Measurements from ENCODE around the gene CPAMD8.

Gene CPAMD8

GRCh38 chr19:16930753-16931152 is 95.9 kb downstream of the CPAMD8 start:
- no peaks in the 10 kb centered on the region for H3K4me1 ChIP-seq (ENCODE audit: insufficient read depth, low read length)
- no peak overlapping the region for H2AFZ ChIP-seq (ENCODE audit: low read depth, low read length)

GRCh38 chr19:16928916-16929315 is 97.7 kb downstream of the CPAMD8 start:
- H3K4me1 ChIP-seq (ENCODE audit: insufficient read depth, low read length): no peaks in the 10 kb centered on the region
- no peaks in the 10 kb centered on the region for H3K27me3 ChIP-seq (ENCODE audit: insufficient read depth, low read length)
- H3K36me3 ChIP-seq (ENCODE audit: insufficient read depth, low read length): no peaks in the 10 kb centered on the region
- H3K9me3 ChIP-seq (ENCODE audit: low read length): peaks cover 16% of the 10 kb centered on the region
- no peak overlapping the region for H3K4me3 ChIP-seq (ENCODE audit: low read length)
- no peak overlapping the region for H2AFZ ChIP-seq (ENCODE audit: low read depth, low read length)

More at GRCh38 chr19:16930753-16931152, 95.9 kb downstream of the CPAMD8 start:
- H3K36me3 ChIP-seq (ENCODE audit: insufficient read depth, low read length): no peaks in the 10 kb centered on the region
- peaks cover 9% of the 10 kb centered on the region for H3K9me3 ChIP-seq (ENCODE audit: low read length)
- H3K27me3 ChIP-seq (ENCODE audit: insufficient read depth, low read length): no peaks in the 10 kb centered on the region
- H3K4me3 ChIP-seq (ENCODE audit: low read length): no peak overlapping the region

- Histone ChIP-seq H2AFZ (ENCODE audit: low read depth, low read length) (no peak overlapping the region), H3K9me3 (ENCODE audit: low read length) (peaks cover 16% of the 10 kb centered on the region), H3K4me3 (ENCODE audit: low read length) (no peak overlapping the region), H3K4me1 (ENCODE audit: insufficient read depth, low read length) (no peaks in the 10 kb centered on the region), H3K36me3 (ENCODE audit: insufficient read depth, low read length) (no peaks in the 10 kb centered on the region), H3K27me3 (ENCODE audit: insufficient read depth, low read length) (no peaks in the 10 kb centered on the region)
These were observed 98.3 kb downstream of the CPAMD8 start for GRCh38 chr19:16928351-16928750.

GRCh38 chr19:16927883-16928282 is 98.7 kb downstream of the CPAMD8 start:
- Histone ChIP-seq H3K36me3 (ENCODE audit: insufficient read depth, low read length) (no peaks in the 10 kb centered on the region), H2AFZ (ENCODE audit: low read depth, low read length) (no peak overlapping the region)

GRCh38 chr19:16922949-16923348 is 103.7 kb downstream of the CPAMD8 start:
- H3K9me3 ChIP-seq (ENCODE audit: low read length): peaks cover 14% of the 10 kb centered on the region
- no peaks in the 10 kb centered on the region for H3K27me3 ChIP-seq (ENCODE audit: insufficient read depth, low read length)
- H3K4me3 ChIP-seq (ENCODE audit: low read length): no peak overlapping the region
- no peaks in the 10 kb centered on the region for H3K4me1 ChIP-seq (ENCODE audit: insufficient read depth, low read length)
- no peak overlapping the region for H2AFZ ChIP-seq (ENCODE audit: low read depth, low read length)
- H3K36me3 ChIP-seq (ENCODE audit: insufficient read depth, low read length): no peaks in the 10 kb centered on the region

More at GRCh38 chr19:16927883-16928282, 98.7 kb downstream of the CPAMD8 start:
- Histone ChIP-seq H3K4me3 (ENCODE audit: low read length) (no peak overlapping the region), H3K9me3 (ENCODE audit: low read length) (peaks cover 16% of the 10 kb centered on the region), H3K27me3 (ENCODE audit: insufficient read depth, low read length) (no peaks in the 10 kb centered on the region), H3K4me1 (ENCODE audit: insufficient read depth, low read length) (no peaks in the 10 kb centered on the region)

GRCh38 chr19:16922592-16922934 is 104.0 kb downstream of the CPAMD8 start:
- Histone ChIP-seq H2AFZ (ENCODE audit: low read depth, low read length) (no peak overlapping the region), H3K27me3 (ENCODE audit: insufficient read depth, low read length) (no peaks in the 10 kb centered on the region)

GRCh38 chr19:16921766-16922591 is 104.6 kb downstream of the CPAMD8 start:
- Histone ChIP-seq H2AFZ (ENCODE audit: low read depth, low read length) (no peak overlapping the region), H3K4me1 (ENCODE audit: insufficient read depth, low read length) (no peaks in the 10 kb centered on the region), H3K4me3 (ENCODE audit: low read length) (no peak overlapping the region), H3K9me3 (ENCODE audit: low read length) (peaks cover 9% of the 10 kb centered on the region), H3K36me3 (ENCODE audit: insufficient read depth, low read length) (no peaks in the 10 kb centered on the region), H3K27me3 (ENCODE audit: insufficient read depth, low read length) (no peaks in the 10 kb centered on the region)

More at GRCh38 chr19:16922592-16922934, 104.0 kb downstream of the CPAMD8 start:
- Histone ChIP-seq H3K4me3 (ENCODE audit: low read length) (no peak overlapping the region), H3K9me3 (ENCODE audit: low read length) (peaks cover 11% of the 10 kb centered on the region), H3K4me1 (ENCODE audit: insufficient read depth, low read length) (no peaks in the 10 kb centered on the region), H3K36me3 (ENCODE audit: insufficient read depth, low read length) (no peaks in the 10 kb centered on the region)

GRCh38 chr19:16920816-16921529 is 105.6 kb downstream of the CPAMD8 start:
- H3K9me3 ChIP-seq (ENCODE audit: low read length): peaks cover 7% of the 10 kb centered on the region
- H3K27me3 ChIP-seq (ENCODE audit: insufficient read depth, low read length): no peaks in the 10 kb centered on the region
- no peak overlapping the region for H2AFZ ChIP-seq (ENCODE audit: low read depth, low read length)
- H3K4me3 ChIP-seq (ENCODE audit: low read length): no peak overlapping the region
- H3K4me1 ChIP-seq (ENCODE audit: insufficient read depth, low read length): no peaks in the 10 kb centered on the region
- H3K36me3 ChIP-seq (ENCODE audit: insufficient read depth, low read length): no peaks in the 10 kb centered on the region

- Histone ChIP-seq H3K9me3 (ENCODE audit: low read length) (peaks cover 6% of the 10 kb centered on the region), H3K36me3 (ENCODE audit: insufficient read depth, low read length) (no peaks in the 10 kb centered on the region), H3K4me1 (ENCODE audit: insufficient read depth, low read length) (no peaks in the 10 kb centered on the region), H3K27me3 (ENCODE audit: insufficient read depth, low read length) (no peaks in the 10 kb centered on the region), H3K4me3 (ENCODE audit: low read length) (no peak overlapping the region), H2AFZ (ENCODE audit: low read depth, low read length) (no peak overlapping the region)
These were observed 107.1 kb downstream of the CPAMD8 start for GRCh38 chr19:16919496-16919895.

- Histone ChIP-seq H3K9me3 (ENCODE audit: low read length) (peaks cover 12% of the 10 kb centered on the region), H3K4me3 (ENCODE audit: low read length) (no peak overlapping the region), H3K4me1 (ENCODE audit: insufficient read depth, low read length) (no peaks in the 10 kb centered on the region), H3K36me3 (ENCODE audit: insufficient read depth, low read length) (no peaks in the 10 kb centered on the region), H3K27me3 (ENCODE audit: insufficient read depth, low read length) (no peaks in the 10 kb centered on the region), H2AFZ (ENCODE audit: low read depth, low read length) (no peak overlapping the region)
These were observed 109.2 kb downstream of the CPAMD8 start for GRCh38 chr19:16917401-16917800.

- no peak overlapping the region for H3K4me3 ChIP-seq (ENCODE audit: low read length)
- no peak overlapping the region for H2AFZ ChIP-seq (ENCODE audit: low read depth, low read length)
- H3K36me3 ChIP-seq (ENCODE audit: insufficient read depth, low read length): no peaks in the 10 kb centered on the region
- H3K27me3 ChIP-seq (ENCODE audit: insufficient read depth, low read length): no peaks in the 10 kb centered on the region
- H3K4me1 ChIP-seq (ENCODE audit: insufficient read depth, low read length): no peaks in the 10 kb centered on the region
- peaks cover 16% of the 10 kb centered on the region for H3K9me3 ChIP-seq (ENCODE audit: low read length)
These were observed 110.9 kb downstream of the CPAMD8 start for GRCh38 chr19:16915734-16916133.

GRCh38 chr19:16915135-16915534 is 111.5 kb downstream of the CPAMD8 start:
- H3K9me3 ChIP-seq (ENCODE audit: low read length): peaks cover 18% of the 10 kb centered on the region
- H3K36me3 ChIP-seq (ENCODE audit: insufficient read depth, low read length): no peaks in the 10 kb centered on the region
- no peak overlapping the region for H3K4me3 ChIP-seq (ENCODE audit: low read length)
- no peak overlapping the region for H2AFZ ChIP-seq (ENCODE audit: low read depth, low read length)
- no peaks in the 10 kb centered on the region for H3K4me1 ChIP-seq (ENCODE audit: insufficient read depth, low read length)
- no peaks in the 10 kb centered on the region for H3K27me3 ChIP-seq (ENCODE audit: insufficient read depth, low read length)

- H3K27me3 ChIP-seq (ENCODE audit: insufficient read depth, low read length): no peaks in the 10 kb centered on the region
- H3K4me1 ChIP-seq (ENCODE audit: insufficient read depth, low read length): no peaks in the 10 kb centered on the region
- peaks cover 18% of the 10 kb centered on the region for H3K9me3 ChIP-seq (ENCODE audit: low read length)
- H2AFZ ChIP-seq (ENCODE audit: low read depth, low read length): no peak overlapping the region
- no peak overlapping the region for H3K4me3 ChIP-seq (ENCODE audit: low read length)
- H3K36me3 ChIP-seq (ENCODE audit: insufficient read depth, low read length): no peaks in the 10 kb centered on the region
These were observed 112.2 kb downstream of the CPAMD8 start for GRCh38 chr19:16914421-16914820.

All from neuron (in vitro differentiated cells).